BLaER1 treated with 17β-estradiol and CSF1 and Interleukin-3, amounts not matched to agents 10 nM and 100 nM (cell line): ENCODE data around the gene CIRBP.

Source experiments
- H3K27ac ChIP-seq, 11 experiments: shearing (Covaris generic); formaldehyde crosslinking; 2 replicates each; pipeline ENCODE4 v1.8.1; 2022
- H3K27me3 ChIP-seq, 11 experiments: shearing (Covaris generic); formaldehyde crosslinking; 2 replicates each; pipeline ENCODE4 v1.8.1; 2022
- H3K36me3 ChIP-seq, 11 experiments: shearing (Covaris generic); formaldehyde crosslinking; 2 replicates each; pipeline ENCODE4 v1.8.1; 2022
- H3K4me1 ChIP-seq, 10 experiments: shearing (Covaris generic); formaldehyde crosslinking; 2 replicates each; pipeline ENCODE4 v1.8.1; 2022
- H3K4me2 ChIP-seq, 11 experiments: shearing (Covaris generic); formaldehyde crosslinking; 2 replicates each; pipeline ENCODE4 v1.8.1; 2022
- H3K4me3 ChIP-seq, 10 experiments: shearing (Covaris generic); formaldehyde crosslinking; 2 replicates each; pipeline ENCODE4 v1.8.1; 2022
- H3K9ac ChIP-seq, 11 experiments: shearing (Covaris generic); formaldehyde crosslinking; 2 replicates each; pipeline ENCODE4 v1.8.1; 2022
- H3K9me3 ChIP-seq, 11 experiments: shearing (Covaris generic); formaldehyde crosslinking; replicated peaks in 1 of 11; 2 replicates each; pipeline ENCODE4 v1.8.1; 2022
- H4K20me1 ChIP-seq, 11 experiments: shearing (Covaris generic); formaldehyde crosslinking; 2 replicates each; pipeline ENCODE4 v1.8.1; 2022
- Cebpa-rat ChIP-seq, 11 experiments: shearing (Covaris generic); IDR thresholded peaks; 2 replicates each; pipeline ENCODE4 v1.8.1; 2022

The CIRBP gene

DNA sequence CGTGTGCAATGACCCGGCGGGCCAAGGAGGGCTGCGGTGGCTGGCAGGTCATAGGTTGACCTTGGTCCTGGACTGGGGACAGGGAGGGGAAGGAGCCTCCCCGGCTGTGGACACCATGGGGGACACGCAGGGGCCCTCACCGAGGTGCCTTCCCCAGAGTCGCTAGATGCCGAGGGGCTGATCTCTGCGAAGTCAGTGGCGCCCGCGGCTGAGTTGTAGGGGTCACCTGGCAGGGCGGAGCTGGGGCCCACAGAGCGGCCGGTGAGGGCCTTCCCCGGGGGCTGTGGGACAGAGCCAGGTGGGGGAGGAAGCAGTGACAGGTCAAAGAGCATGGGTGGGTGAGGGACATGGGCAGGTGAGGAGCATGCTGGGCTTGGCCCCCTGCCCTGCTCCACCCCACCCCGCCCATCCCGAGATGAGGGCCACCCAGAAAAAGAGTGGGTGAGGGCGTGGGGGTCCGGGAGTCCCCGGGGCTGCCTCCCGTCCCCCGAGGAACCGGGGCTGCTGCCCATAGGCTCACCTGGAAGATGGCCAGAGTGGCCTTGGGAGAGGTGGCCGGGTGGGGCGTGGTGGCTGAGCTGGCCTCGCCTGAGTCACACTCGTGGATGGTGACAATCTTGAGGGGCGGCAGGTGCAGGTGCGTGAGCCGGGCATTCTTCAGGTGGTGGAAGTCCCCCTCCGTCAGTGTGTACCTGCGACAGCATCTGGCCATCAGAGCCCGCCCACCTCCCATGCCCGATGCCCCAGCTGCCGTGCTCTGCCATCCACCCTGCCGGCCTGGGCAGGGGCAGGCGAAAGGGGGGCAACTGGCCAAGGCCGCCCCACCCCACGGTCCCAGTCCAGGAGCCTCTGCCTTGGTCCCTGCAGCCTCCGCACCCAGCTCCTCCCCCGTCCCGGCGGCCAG, 34.8 kb upstream of the CIRBP start:
- H3K36me3 ChIP-seq, result no peaks in the 10 kb centered on the region; a peak in 1 of 22 replicates
- no peak overlapping the region for H3K4me2 ChIP-seq
- H3K9me3 ChIP-seq, result no peaks in the 10 kb centered on the region
- no peak for TF ChIP-seq Cebpa-rat (IDR thresholded peaks at IDR 0.05)
- peaks cover 0 to 70% (median 21%) of the 10 kb centered on the region in 11 experiments; a peak in 12 of 22 replicates for H4K20me1 ChIP-seq
- no peak overlapping the region for H3K9ac ChIP-seq
- peaks cover 24 to 50% (median 47%) of the 10 kb centered on the region in 11 experiments for H3K27me3 ChIP-seq
- H3K4me1 ChIP-seq, result peaks cover 7 to 35% (median 32%) of the 10 kb centered on the region in 10 experiments; a peak in 17 of 20 replicates
- no peak overlapping the region for H3K27ac ChIP-seq
- H3K4me3 ChIP-seq, result no peak overlapping the region

DNA sequence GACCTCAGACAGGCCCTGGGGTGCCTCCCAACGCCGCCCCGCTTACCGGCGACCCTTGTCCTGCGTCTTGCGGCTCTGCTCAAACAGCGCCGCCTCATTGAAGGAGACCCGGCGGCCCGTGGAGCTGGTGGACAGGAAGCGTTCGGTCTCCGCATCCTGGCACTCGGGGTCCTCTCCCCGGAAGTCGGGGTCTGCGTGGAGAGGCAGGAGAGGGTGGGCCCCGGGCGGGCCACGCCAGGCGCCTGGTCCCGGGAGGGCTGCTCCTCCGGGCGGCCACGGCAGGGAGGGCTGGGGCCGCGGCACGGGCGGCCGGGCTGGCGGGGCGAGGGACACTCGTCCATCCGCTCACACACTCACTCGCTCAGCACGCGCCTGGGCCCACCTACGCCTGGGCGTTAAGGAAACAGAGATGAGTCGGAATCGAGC, 34.2 kb upstream of the CIRBP start:
- no peak overlapping the region for H3K4me3 ChIP-seq
- no peaks in the 10 kb centered on the region for H3K9me3 ChIP-seq
- no peak overlapping the region for H3K27ac ChIP-seq
- peaks cover 13 to 41% (median 38%) of the 10 kb centered on the region in 10 experiments for H3K4me1 ChIP-seq
- peaks cover 24 to 57% (median 54%) of the 10 kb centered on the region in 11 experiments for H3K27me3 ChIP-seq
- peaks cover 0 to 75% (median 21%) of the 10 kb centered on the region in 11 experiments; a peak in 12 of 22 replicates for H4K20me1 ChIP-seq
- no peak overlapping the region for H3K9ac ChIP-seq
- H3K4me2 ChIP-seq, result no peak overlapping the region
- TF ChIP-seq Cebpa-rat (IDR thresholded peaks at IDR 0.05), result no peak
- H3K36me3 ChIP-seq, result no peaks in the 10 kb centered on the region; a peak in 1 of 22 replicates

DNA sequence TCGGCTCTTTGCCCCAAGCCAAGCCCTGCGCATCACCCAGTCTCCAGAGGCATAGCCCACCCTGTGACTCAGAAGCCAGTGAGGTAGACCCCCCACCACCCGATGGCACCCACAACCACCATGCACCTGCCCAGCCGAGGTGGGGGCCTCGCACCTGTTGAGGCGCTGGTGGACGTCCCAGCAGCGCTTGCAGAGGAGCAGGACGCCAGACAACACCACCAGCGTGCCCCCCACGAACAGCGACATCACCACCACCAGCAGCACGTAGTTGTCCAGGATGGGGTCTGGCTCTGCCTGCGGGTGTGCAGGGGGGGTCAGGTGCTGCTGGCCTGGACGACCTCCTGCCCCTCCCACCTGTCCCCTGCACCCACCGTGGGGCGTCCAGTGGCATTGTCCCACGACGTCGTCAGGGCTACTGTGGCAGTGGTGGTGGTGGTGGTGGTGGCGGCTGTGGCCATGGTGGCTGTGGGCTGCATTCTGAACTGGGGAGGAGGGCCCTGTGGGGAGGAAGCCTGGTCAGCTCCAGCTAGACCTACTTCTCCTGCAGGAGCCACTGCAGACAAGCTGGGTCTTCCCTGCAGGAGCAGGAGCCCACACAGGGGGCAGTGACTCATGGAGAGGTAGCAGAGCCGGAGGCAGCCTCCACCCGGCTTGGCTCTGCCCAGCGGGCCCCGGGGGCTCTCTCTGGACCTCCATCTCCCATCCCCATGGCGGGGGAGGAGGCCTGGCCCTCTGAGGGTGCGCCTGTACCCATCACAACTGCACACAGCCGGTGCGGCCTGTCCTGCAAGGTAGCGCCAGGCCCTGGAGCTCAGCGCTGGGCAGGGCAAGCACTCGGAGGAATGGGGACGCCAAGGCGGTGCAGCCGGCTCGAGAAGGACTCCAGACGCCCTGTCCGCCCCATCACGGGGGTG, 33.2 kb upstream of the CIRBP start:
- Histone ChIP-seq H4K20me1 (peaks cover 0 to 66% (median 21%) of the 10 kb centered on the region in 11 experiments; a peak in 12 of 22 replicates), H3K9me3 (no peaks in the 10 kb centered on the region), H3K4me2 (peak overlapping the region; percentile 13 to 98 (median 38); a peak in 14 of 22 replicates), H3K4me3 (peak overlapping the region in 2 of 10 experiments; percentile 13 to 14; a peak in 2 of 20 replicates), H3K4me1 (peaks cover 20 to 46% (median 43%) of the 10 kb centered on the region in 10 experiments), H3K36me3 (no peaks in the 10 kb centered on the region; a peak in 1 of 22 replicates), H3K9ac (no peak overlapping the region), H3K27me3 (peaks cover 24 to 58% (median 55%) of the 10 kb centered on the region in 11 experiments), H3K27ac (no peak overlapping the region)
- no peak for TF ChIP-seq Cebpa-rat (IDR thresholded peaks at IDR 0.05)

DNA sequence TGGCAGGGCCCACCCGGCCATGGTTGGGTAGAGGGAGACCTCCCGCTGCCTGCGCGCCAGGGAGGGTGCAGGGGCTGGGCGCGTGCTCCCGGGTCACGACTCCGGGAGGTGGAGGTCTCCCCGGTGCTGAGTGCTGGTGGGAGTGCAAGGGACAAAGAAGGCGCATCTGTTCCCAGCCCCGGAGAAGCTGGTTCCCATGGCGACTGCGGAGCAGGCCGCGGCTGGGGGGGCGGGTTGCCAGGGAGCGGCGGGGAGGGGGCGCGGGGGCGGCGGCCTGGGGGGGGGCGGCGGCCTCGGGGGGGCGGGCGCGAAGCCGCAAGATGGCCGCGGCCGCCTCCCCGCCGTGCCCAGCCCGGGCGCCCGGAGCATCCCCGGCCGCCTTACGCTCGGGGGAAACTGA, 32.6 kb upstream of the CIRBP start:
- Histone ChIP-seq H3K9ac (peak overlapping the region in 6 of 11 experiments; percentile 63 to 80 (median 76); a peak in 6 of 22 replicates), H3K9me3 (no peaks in the 10 kb centered on the region)

DNA sequence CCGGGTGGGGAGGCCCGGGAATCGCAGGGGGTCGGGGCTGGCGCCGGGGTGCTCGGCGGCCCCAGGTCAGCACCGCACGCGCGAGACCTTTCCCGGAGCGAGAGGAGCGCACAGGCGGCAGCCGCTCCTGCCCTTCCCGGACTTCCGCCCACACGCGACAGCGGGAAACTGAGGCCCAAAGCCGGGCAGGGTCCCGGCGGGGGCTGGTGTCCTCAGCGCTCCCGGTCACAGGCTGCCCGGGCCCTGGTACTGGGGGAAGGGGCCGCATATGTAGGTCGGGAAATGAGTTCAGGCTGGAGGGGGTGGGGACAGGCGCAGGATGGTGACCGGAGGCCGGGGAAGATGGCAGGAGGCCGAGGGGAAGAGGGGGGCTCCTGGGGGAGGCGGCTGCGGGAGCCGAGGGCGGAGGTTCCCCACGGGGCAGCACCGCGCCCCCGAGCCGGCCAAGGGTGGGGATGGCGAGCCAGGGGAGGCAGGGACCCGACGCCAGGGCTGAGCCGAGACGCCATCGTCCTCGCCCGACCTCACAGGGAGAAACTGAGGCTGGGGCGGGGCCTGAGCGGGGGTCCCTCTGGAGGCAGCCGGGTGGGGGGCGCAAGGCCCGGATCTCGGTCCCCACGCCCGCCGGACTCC, 32.0 kb upstream of the CIRBP start:
- H3K9me3 ChIP-seq, result no peaks in the 10 kb centered on the region
- no peaks in the 10 kb centered on the region; a peak in 1 of 22 replicates for H3K36me3 ChIP-seq
- H3K9ac ChIP-seq, result peak overlapping the region; percentile 63 to 80 (median 75)
- H3K4me1 ChIP-seq, result peaks cover 27 to 52% (median 49%) of the 10 kb centered on the region in 10 experiments
- H3K4me3 ChIP-seq, result peak overlapping the region; percentile 60 to 79 (median 70)
- H3K4me2 ChIP-seq, result peak overlapping the region; percentile 96 to 99 (median 98)
- H3K27ac ChIP-seq, result peak overlapping the region in 8 of 11 experiments; percentile 15 to 48 (median 36); a peak in 8 of 22 replicates
- H3K27me3 ChIP-seq, result peaks cover 24 to 58% (median 55%) of the 10 kb centered on the region in 11 experiments
- peaks cover 0 to 61% (median 21%) of the 10 kb centered on the region in 11 experiments; a peak in 14 of 22 replicates for H4K20me1 ChIP-seq
- TF ChIP-seq Cebpa-rat (IDR thresholded peaks at IDR 0.05), result no peak

More for the DNA sequence above, 32.6 kb upstream of the CIRBP start:
- Histone ChIP-seq H3K4me1 (peaks cover 25 to 51% (median 49%) of the 10 kb centered on the region in 10 experiments), H3K4me3 (peak overlapping the region in 9 of 10 experiments; percentile 60 to 79 (median 70); a peak in 15 of 20 replicates), H3K27ac (no peak overlapping the region), H3K4me2 (peak overlapping the region; percentile 96 to 99 (median 98)), H4K20me1 (peaks cover 0 to 65% (median 21%) of the 10 kb centered on the region in 11 experiments; a peak in 12 of 22 replicates), H3K27me3 (peaks cover 24 to 58% (median 55%) of the 10 kb centered on the region in 11 experiments), H3K36me3 (no peaks in the 10 kb centered on the region; a peak in 1 of 22 replicates)
- no peak for TF ChIP-seq Cebpa-rat (IDR thresholded peaks at IDR 0.05)

DNA sequence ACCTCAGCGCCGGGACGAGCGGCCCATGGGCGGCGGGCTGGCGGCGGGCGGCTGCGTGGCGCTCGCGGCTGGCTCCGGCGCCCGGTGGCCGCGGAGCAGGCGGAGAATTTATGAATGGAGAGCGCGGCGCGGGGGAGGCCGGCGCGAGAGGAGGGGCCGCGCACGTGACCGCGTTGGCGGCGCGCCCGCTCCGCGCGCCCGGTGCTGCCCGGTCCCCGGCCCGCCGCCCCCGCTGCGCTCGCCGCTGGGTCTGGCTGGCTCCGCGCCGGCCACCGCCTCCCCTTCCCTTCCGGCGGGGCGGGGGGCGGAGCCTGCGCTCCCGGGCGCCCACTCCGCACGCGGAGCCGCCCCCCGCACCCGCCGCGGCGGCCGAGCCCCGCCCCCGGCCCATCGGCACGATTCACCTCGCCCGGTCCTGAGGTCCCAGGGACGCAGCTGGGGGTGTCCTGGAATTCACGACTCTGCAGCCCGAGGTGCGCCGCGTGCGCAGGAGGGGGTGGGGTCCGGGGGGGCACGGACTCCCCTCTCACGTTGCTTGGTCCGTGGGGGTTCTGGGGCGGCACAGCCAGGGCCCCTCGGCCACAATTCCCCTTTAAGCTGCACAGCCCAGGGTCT, 31.3 kb upstream of the CIRBP start, which contains the start of gene CBARP:
Gene CBARP, minus strand, starts transcription at position 252 of the 615 bp plus-strand sequence. CDS start 1,905 bp downstream, outside the sequence.
- Histone ChIP-seq H4K20me1 (peaks cover under 1 to 61% (median 23%) of the 10 kb centered on the region in 11 experiments; a peak in 16 of 22 replicates), H3K4me2 (peak within 1 kb of the TSS; percentile 96 to 99 (median 98)), H3K4me1 (peaks cover 32 to 55% (median 49%) of the 10 kb centered on the region in 10 experiments), H3K4me3 (peak within 1 kb of the TSS; percentile 60 to 79 (median 70)), H3K9me3 (no peaks in the 10 kb centered on the region), H3K27me3 (peaks cover 24 to 58% (median 55%) of the 10 kb centered on the region in 11 experiments), H3K27ac (peak within 1 kb of the TSS in 8 of 11 experiments; percentile 15 to 48 (median 36); a peak in 8 of 22 replicates), H3K36me3 (no peaks in the 10 kb centered on the region; a peak in 1 of 22 replicates), H3K9ac (peak within 1 kb of the TSS; percentile 63 to 80 (median 75))
- TF ChIP-seq Cebpa-rat (IDR thresholded peaks at IDR 0.05), result no peak
